Gastroesophageal sphincter (tissue), 3 donors: ENCODE measurements around the gene VAV3.

Source experiments
- CTCF ChIP-seq, 4 experiments: fragments of 200-600 bp in 2 of 4; fragments of 450-650 bp in 2 of 4; sonication (generic) in 1 of 4; IDR thresholded peaks; one replicate each; pipeline ENCODE4 v1.5.1; 2017 to 2019; ENCODE audit warnings: antibody characterized with exemption in 4 of 4, mild to moderate bottlenecking in 2 of 4, moderate library complexity in 2 of 4
- EP300 ChIP-seq: sonication (generic); formaldehyde crosslinking; IDR thresholded peaks from one replicate; pipeline ENCODE4 v1.6.1; 2017; ENCODE audit warnings: antibody characterized with exemption, mild to moderate bottlenecking
- POLR2A ChIP-seq, 2 donors: fragments of 450-650 bp; IDR thresholded peaks; one replicate each; pipeline ENCODE4 v1.6.1; 2017; ENCODE audit warnings: antibody characterized with exemption in 2 of 2, mild to moderate bottlenecking in 2 of 2, moderate library complexity in 1 of 2
- POLR2AphosphoS5 ChIP-seq: sonication (generic); formaldehyde crosslinking; IDR thresholded peaks from one replicate; pipeline ENCODE4 v1.6.1; 2017; ENCODE audit warnings: antibody characterized with exemption

- TF ChIP-seq POLR2A (IDR thresholded peaks at IDR 0.05) (no peak), EP300 (no peak), CTCF (IDR thresholded peaks at IDR 0.05) (no peak), POLR2AphosphoS5 (no peak)
These were observed 373.9 kb downstream of the VAV3 start for GRCh38 chr1:107590900-107591622.
